Chondrocyte (in vitro differentiated cells): ENCODE data around the gene EHD3. TPM values are rescaled to one million over a fixed set of nuclear protein-coding genes. Genes with fewer than 3 reads are reported as not detected.

Source experiments
- DNase-seq: peaks from one replicate; pipeline ENCODE4 v3.0.0; 2021; ENCODE audit warnings: mixed read lengths, low spot score
- H3K27ac Mint-ChIP-seq: one replicate; pipeline ENCODE4 v1.8.0; 2021; ENCODE audit warnings: mild to moderate bottlenecking, moderate library complexity, mixed read lengths; ENCODE audit not compliant: unreplicated experiment
- H3K27me3 Mint-ChIP-seq: 2 replicates; pipeline ENCODE4 v1.8.0; 2021; ENCODE audit warnings: low read depth, mixed read lengths
- H3K36me3 Mint-ChIP-seq: 2 replicates; pipeline ENCODE4 v1.8.0; 2021; ENCODE audit warnings: low read depth, mixed read lengths
- H3K4me1 Mint-ChIP-seq: 2 replicates; pipeline ENCODE4 v1.8.0; 2021; ENCODE audit warnings: low read depth, mild to moderate bottlenecking, mixed read lengths
- H3K4me3 Mint-ChIP-seq: one replicate; pipeline ENCODE4 v1.8.0; 2021; ENCODE audit warnings: mild to moderate bottlenecking, moderate library complexity, mixed read lengths; ENCODE audit not compliant: unreplicated experiment
- H3K9me3 Mint-ChIP-seq: 2 replicates; pipeline ENCODE4 v1.8.0; 2021; ENCODE audit warnings: low read depth, mixed read lengths
- total RNA-seq: library from RNA; stranded (reverse); gene quantifications from 3 replicates; pipeline ENCODE4 v1.2.1, GENCODE V29; 2021
- TF ChIP-seq, protein P1 (sequence below): fragments of 200-600 bp; sonication (generic); IDR thresholded peaks from 2 replicates; pipeline ENCODE4 v1.5.0; 2021; ENCODE audit warnings: antibody characterized with exemption, mild to moderate bottlenecking, moderate library complexity

The EHD3 gene
- total RNA-seq, 1 donor from 2014 or later, result 24.0 TPM

DNA sequence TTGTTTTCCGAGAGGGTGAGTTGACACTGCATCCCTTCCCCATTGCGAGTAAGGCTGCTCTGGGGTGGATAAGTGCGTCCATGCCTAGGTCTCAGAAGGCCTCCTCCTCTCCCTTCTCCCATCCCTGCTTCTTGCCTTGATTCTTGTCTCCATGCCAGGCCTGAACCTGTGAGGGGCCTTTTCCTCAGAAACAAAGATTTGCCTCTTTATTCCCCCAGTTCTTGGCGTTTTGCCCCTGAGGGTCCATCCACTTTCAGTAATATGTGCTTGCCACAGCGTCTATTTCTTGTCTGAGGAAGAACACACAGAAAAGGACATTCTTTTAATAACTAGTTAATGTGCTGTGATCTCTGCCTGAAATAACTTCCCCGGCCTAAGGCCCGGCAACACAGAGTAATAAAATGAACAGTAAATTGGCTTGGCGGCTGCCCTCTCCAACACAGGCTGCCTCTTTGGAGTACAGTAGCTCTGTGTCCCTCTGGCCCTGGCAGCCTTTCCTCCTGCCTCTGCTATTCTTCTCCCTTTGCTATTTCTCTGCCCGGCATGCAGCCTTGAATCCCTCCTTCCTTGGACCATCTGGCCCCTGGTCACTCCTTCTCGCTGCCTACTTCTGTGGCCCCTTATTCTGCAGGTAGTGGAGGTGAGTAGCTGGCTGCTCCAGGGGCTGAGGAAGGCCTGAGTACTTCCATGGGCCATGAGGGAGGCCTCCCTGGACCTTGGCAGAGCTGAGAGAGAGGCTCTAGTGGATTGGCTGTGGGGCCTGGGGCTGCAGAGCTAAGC lies 4.4 kb downstream of the EHD3 start:
- H3K36me3 Mint-ChIP-seq, result no peaks in the 10 kb centered on the region
- no peak for DNase-seq
- no peaks in the 10 kb centered on the region for H3K27me3 Mint-ChIP-seq
- no peak overlapping the region for H3K27ac Mint-ChIP-seq
- peaks cover 46% of the 10 kb centered on the region for H3K4me1 Mint-ChIP-seq
- H3K9me3 Mint-ChIP-seq, result no peaks in the 10 kb centered on the region
- TF ChIP-seq, protein P1, sequence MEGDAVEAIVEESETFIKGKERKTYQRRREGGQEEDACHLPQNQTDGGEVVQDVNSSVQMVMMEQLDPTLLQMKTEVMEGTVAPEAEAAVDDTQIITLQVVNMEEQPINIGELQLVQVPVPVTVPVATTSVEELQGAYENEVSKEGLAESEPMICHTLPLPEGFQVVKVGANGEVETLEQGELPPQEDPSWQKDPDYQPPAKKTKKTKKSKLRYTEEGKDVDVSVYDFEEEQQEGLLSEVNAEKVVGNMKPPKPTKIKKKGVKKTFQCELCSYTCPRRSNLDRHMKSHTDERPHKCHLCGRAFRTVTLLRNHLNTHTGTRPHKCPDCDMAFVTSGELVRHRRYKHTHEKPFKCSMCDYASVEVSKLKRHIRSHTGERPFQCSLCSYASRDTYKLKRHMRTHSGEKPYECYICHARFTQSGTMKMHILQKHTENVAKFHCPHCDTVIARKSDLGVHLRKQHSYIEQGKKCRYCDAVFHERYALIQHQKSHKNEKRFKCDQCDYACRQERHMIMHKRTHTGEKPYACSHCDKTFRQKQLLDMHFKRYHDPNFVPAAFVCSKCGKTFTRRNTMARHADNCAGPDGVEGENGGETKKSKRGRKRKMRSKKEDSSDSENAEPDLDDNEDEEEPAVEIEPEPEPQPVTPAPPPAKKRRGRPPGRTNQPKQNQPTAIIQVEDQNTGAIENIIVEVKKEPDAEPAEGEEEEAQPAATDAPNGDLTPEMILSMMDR, result no peak
- no peak overlapping the region for H3K4me3 Mint-ChIP-seq

DNA sequence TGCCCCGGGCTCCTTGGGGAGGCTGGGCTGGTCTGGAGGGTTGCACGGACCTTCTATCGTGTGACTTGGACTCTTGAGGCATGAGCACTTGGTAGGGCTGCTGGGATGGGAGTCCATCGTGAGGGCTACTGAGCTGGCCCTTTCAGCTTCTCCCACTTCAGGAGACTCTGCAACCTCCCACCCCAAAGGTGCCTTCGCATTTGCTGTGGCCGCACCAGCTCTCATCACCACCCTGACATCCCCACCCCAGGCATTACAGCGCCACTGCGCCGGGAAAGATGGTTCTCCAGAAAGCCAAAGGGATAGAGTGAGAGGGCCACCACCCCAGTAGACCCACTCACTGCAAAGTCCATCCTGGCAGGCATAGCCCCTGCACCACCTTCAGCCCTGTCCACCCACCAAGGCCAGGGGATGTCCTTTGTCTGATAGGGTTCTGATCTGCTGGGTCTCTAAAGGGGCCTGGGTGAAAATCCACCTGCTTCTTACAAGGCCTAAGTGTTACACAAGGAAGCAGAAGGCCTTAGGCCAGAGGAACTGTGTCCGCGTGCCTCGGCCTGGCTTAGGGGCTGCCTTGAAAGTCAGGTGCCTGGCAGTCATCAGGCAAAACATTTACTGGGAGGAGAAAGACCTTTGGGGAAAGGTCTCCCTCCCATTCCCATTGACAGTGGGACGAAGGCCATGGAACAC lies 5.1 kb downstream of the EHD3 start:
- H3K9me3 Mint-ChIP-seq, result no peaks in the 10 kb centered on the region
- no peak for DNase-seq
- H3K27ac Mint-ChIP-seq, result no peak overlapping the region
- no peaks in the 10 kb centered on the region for H3K27me3 Mint-ChIP-seq
- H3K4me3 Mint-ChIP-seq, result no peak overlapping the region
- H3K4me1 Mint-ChIP-seq, result peaks cover 41% of the 10 kb centered on the region
- TF ChIP-seq, protein P1, result no peak
- H3K36me3 Mint-ChIP-seq, result peaks cover under 1% of the 10 kb centered on the region

DNA sequence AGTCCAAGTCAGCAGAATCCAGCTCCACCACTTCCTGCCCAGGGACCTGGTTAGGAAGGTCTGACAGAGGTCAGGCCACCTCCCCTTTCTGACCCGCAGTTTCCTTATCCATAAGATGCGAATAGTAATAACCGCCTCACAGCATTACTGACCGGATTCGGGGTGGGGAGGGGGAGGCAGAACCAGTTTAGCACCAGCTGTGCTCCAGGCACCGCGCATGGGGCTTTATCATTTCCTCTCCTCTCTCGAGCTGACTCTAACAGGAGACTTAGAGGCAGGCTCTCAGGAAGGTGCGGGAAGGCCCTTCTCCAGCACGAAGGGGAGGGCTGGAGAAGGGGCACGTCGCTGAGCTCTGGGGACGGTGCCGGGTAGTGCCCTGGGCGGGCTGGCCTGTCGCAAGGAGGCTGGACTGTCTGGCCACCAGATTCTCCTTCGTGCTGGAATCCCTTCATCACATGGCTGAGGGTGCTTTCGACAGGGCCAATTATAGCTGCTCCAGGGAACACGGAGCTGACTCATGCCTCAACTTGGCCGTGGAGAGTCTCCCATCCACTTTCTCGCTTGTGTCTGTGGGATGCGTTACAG lies 5.7 kb downstream of the EHD3 start:
- Mint-ChIP-seq H3K27ac (no peak overlapping the region), H3K27me3 (no peaks in the 10 kb centered on the region), H3K4me1 (peaks cover 40% of the 10 kb centered on the region), H3K4me3 (no peak overlapping the region), H3K36me3 (peaks cover 7% of the 10 kb centered on the region), H3K9me3 (no peaks in the 10 kb centered on the region)
- TF ChIP-seq, protein P1, result no peak
- DNase-seq, result no peak

DNA sequence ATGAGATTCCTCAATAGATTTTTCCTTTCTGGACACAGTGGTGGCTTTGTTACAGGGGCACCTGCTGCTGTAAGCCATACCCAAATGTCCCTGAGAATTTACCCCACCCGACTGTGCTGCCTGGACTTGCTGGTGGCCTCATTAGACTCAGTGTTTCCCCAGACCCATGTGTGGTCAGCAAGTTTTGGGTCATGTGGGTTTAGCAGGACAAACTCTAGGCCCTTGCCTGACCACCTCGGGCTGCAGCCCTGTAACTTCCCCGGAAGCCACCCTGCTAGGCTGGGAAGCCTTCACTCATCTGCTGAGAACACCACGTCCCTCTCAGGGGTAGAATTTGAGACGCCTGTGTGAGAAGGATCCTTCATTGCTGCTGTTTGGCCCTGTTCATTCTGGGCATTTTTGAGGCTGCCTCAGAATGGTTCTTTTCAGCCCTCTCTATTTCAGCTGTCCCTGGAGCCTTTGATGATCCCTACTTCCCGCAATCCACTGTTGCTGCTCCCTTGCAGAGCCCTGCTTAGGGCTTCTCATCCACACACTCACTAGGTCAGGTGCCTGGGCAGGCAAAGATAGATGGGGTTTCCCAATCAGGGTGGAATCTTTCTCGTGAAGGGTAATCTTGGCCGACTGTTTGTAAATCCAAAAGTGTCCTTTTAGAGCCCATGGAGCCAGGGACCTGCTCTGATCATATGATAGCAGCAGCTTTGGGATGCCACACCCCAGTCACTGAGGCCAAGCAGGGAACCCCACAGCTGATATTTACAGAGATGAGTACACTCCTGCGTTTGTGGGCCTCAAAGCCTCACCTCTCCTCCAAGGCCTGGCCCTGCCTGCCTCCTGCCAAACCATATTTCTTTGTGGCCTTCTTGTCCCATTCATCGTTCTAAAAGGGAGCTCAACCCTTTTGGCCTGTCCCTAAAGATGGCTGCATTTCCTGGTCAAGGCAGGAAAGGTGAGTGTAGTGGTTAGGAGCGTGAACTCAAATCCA lies 6.7 kb downstream of the EHD3 start:
- H3K27me3 Mint-ChIP-seq, result no peaks in the 10 kb centered on the region
- H3K4me3 Mint-ChIP-seq, result no peak overlapping the region
- H3K36me3 Mint-ChIP-seq, result peaks cover 7% of the 10 kb centered on the region
- no peaks in the 10 kb centered on the region for H3K9me3 Mint-ChIP-seq
- no peak for DNase-seq
- peaks cover 30% of the 10 kb centered on the region for H3K4me1 Mint-ChIP-seq
- TF ChIP-seq, protein P1, result no peak
- H3K27ac Mint-ChIP-seq, result peak overlapping the region; percentile 32
